IPS DF 4.7 (cell line): ENCODE data around the gene MED27.

Source experiments
- DNase-seq: peaks from one replicate; pipeline ENCODE4 v3.0.0-alpha.2; 2013; ENCODE audit warnings: low spot score; ENCODE audit errors: extremely low read depth

The MED27 gene, protein sequence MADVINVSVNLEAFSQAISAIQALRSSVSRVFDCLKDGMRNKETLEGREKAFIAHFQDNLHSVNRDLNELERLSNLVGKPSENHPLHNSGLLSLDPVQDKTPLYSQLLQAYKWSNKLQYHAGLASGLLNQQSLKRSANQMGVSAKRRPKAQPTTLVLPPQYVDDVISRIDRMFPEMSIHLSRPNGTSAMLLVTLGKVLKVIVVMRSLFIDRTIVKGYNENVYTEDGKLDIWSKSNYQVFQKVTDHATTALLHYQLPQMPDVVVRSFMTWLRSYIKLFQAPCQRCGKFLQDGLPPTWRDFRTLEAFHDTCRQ

GRCh38 chr9:132079391-132080091, at the start of gene MED27:
Gene MED27, minus strand, starts transcription at chr9:132079867. Its CDS starts 23 bp downstream, at chr9:132079844.
- peak; percentile 58 for DNase-seq

- no peak for DNase-seq
Measured at GRCh38 chr9:132127888-132128534, 48.3 kb upstream of the MED27 start.

DNA sequence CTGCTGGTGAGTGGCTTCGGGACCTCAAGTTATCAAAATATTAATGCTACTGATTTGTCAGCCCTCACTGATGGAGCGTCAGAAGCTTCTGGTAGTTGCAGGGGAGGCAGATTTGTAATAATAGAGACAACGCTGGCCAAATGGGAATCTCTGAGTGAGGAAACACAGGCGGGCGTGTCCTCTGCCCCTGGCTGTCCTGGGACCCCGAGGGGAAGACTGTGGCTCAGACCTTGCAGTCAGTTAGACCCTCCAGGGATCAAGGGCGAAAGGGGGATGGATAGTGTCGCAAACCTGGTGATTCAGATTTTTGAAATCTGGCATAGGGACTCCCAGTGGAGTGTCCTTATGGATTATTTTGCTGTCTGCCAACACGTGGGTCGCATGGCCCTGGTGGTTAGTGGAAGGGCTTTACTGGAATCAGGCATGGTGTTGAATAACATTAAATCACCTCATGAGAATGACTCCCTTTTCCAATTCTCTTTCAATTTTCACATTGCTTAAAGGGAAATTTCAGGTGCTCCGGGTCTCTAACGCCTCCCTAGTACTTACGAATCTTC, 47.1 kb upstream of the MED27 start:
- no peak for DNase-seq

DNA sequence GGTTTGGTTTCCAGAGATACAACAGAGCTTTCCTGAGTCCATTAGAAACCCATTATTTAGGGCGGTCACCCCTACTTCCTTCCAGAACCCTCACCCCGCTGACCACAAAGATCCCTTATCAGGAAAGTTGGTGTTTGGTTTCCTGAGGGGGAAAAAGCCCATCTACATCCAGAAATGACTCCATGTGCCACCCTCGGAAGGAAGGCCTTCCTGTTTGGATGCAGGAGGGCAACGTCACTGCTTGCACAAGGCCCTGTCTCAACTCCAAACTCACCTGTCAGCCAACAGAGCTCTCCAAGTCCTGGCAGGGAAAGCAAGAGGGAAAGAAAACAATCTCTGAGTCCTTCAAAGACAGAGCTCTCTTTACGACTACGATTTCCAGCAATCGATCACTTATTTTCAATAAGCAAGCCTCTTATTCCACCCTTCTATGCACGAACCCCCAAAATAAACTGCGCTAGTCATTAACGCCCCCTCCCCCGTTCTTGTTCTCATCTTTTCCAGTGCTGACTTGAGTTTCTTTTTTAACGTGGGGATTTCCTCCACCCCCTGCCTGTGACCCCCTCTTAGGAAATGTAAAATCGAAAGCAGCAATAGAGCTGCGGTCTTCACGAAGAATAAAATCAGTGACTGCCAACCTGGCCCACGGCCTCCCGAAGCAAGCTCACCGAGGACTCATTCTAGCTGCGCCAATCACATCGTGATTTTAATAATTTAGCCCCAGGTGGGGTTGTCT, 46.4 kb upstream of the MED27 start:
- no peak for DNase-seq

DNA sequence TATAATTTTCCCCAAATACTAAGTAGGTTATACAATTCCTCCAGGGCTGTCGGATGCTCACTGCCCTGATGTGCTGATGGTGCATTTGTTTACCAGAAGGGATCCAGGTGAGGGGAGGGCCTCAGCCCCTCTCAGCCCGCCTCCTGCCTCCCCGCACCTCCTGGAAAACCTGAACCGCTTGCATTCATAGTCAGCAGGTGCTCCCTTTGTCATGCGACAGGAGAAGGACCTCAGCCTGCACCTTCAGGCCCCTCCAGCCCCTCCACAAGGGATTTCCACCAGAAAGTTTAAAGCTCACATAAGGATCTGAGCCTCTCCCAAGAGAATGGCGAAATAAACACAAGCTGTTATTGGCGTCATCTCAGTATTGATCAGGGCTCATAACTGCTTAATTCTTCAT, 45.7 kb upstream of the MED27 start:
- no peak for DNase-seq

DNA sequence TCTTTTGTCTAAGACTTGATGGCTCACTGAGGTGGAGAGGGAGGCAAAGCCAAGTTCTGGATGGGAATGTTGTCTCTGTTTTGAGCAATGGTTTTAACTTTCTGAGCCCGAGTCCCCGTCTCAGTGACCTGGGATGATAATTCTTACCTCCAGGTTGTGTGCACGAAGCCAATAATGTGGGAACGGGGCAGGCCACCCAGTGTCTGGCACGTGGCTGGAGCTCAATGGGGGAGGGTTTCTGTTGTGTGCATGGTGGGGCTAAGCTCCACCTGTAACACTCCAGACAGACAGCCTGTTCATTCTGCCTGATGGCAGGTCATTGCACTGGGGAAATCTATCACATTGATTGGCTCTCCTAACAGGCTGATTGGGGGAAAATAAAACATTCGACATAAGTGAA, 45.1 kb upstream of the MED27 start:
- no peak for DNase-seq

GRCh38 chr9:132121021-132121420, 41.4 kb upstream of the MED27 start:
- no peak for DNase-seq

- no peak for DNase-seq
Measured at GRCh38 chr9:132117694-132118093, 38.0 kb upstream of the MED27 start.

DNA sequence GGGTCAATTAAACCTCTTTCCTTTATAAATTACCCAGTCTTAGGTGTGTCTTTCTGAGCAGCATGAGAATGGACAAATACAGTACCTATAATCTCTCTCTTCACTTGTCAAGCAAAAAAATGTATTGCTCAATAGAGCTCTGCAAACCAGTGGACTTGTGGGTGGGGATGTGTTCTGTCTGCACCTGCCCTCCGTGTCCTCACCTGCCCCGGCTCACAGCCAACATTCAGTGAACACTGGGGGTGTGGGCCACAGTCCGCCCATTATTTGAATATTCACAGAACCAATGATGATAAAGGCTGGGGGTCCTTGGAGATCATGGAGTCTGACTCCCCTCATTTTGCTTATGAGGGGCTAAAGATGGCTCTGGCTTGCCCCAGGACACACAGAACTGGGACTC, 36.9 kb upstream of the MED27 start:
- no peak for DNase-seq

- DNase-seq = no peak
Measured at GRCh38 chr9:132114102-132114707, 34.5 kb upstream of the MED27 start.

DNA sequence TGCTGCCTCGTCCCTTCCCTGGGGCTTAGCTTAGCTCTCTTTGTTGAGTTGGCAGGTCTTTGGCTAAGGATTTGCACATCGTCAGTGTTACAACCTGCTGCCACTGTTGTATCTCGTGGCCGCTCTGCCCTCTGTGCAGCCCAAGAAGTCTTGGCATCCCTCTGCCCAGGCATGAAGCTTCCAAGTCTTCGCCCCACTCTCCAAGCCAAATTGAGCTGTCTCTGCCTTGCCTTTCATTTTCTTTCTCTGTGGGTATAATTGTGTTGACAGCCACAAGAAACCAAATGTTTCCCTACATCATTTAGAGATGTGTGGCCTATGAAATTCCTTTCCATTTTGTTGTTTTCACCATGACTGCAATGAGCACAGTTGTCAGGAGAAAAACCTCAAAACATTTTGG, 29.6 kb upstream of the MED27 start:
- DNase-seq = no peak

- DNase-seq = no peak
Measured at GRCh38 chr9:132108728-132109127, 29.1 kb upstream of the MED27 start.

GRCh38 chr9:132099741-132100407, 20.2 kb upstream of the MED27 start:
- DNase-seq = no peak

DNA sequence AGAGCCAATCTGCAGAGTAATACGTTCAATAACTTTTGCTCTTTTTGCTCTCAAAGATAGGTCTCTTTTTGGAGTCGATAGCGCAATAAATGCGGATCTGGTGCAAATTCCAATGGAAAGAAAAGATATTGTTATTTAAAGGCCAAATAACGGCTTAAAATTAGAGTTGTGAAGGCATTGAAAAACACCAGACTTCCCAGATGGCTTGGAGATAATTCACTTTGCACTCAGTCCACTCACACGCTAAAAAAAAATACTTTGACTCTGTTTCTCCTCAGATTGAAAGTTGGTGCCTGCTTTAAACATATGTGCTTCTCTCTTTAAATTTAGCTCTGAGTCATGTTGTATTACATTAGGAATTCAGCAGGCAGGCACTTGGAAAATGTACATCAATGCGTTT, 19.5 kb upstream of the MED27 start:
- no peak for DNase-seq

GRCh38 chr9:132094314-132094791, 14.7 kb upstream of the MED27 start:
- no peak for DNase-seq

DNA sequence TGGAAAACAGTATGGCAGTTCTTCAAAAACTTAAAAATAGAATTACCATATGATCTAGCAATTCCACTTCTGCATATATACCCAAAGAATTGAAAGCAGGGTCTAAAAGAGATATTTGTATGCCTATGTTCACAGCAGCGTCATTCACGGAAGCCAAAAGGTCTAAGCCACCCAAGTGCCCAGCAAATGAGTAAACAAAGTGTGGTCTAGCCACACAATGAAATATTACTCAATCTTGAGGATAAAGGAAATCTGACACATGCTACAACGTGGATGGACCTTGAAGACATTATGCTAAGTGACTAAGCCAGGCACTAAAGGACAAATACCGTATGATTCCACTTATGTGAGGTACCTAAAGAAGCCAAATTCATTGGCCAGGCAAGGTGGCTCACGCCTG, 11.1 kb upstream of the MED27 start:
- DNase-seq = no peak

- DNase-seq = no peak
Measured at GRCh38 chr9:132087438-132088030, 7.9 kb upstream of the MED27 start.

DNA sequence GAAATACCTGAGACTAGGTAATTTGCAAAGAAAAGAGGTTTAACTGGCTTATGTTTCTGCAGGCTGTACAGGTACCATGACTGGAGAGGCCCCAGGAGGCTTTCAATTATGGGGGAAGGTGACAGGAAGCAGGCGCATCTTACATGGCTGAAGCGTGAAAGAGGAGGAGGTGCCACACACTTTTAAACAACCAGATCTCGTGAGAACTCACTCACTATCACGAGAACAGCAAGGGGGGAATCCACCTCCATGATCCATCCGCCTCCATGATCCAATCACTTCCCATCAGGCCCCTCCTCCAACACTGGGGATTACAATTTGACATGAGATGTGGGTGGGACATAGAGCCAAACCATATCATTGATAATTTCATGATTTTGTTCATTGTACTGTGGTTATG, 2.5 kb upstream of the MED27 start:
- DNase-seq = no peak

DNA sequence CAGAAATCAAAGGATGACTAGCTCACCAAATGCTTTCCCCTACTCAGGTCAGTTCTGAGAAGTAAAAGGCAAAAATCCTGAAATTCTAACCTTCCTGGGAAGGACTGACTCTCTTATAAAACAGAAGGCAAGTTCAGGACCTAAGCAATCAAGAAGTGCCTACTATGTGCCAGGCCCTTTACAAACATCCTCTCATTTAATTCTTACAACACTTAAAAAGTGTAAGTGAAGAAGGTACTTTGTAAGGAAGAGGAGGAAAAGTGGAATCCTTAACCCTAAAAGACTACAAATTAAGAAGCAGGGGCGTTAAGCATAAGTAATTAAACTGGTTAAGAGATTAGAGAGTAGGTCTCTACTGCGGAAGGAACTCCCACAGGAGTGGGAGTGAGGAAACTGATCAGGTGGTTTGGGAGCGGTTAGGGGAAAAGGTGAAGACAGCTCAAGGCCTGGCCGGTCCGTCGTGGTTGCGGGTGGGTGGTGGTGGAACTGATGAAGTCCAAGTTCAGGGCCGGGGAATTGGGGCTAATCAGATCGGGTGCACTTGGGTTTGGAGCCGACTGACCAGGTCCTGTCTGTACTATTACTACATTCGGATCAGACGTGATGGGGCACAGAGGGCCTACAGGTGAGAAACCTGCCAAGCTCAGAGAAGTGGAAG, 839 bp downstream of the MED27 start:
- no peak for DNase-seq
